T-helper 17 cell (primary cell): ENCODE results near the gene ANAPC16. TPM values are rescaled to one million over a fixed set of nuclear protein-coding genes. Genes with fewer than 3 reads are reported as not detected.
"Not testable (repeated sequence)": the region's sequence is repeated elsewhere in the genome, so short reads cannot be mapped to it uniquely, and the experiment has no call there.

ENCODE experiments used
- ATAC-seq: fragments of 150-1000 bp; cut with Tn5 transposase; 2 replicates; pipeline ENCODE4 v1.10.0; 2021; ENCODE audit warnings: mild to moderate bottlenecking, moderate library complexity
- DNase-seq, 3 donors: peaks; one replicate each; pipeline versions ENCODE4 v3.0.0 to v3.0.0-alpha.2; 2020 to 2021
- H3K9me3 ChIP-seq: one replicate; pipeline ENCODE4 v1.7.0; 2013; ENCODE audit warnings: low read length, mild to moderate bottlenecking; ENCODE audit not compliant: control insufficient read depth, poor library complexity, severe bottlenecking
- H3K27ac Mint-ChIP-seq: one replicate; pipeline ENCODE4 v1.8.0; 2022; ENCODE audit warnings: mild to moderate bottlenecking, moderate library complexity, mixed read lengths
- H3K27me3 Mint-ChIP-seq: one replicate; pipeline ENCODE4 v1.8.0; 2022; ENCODE audit warnings: mixed read lengths
- H3K36me3 Mint-ChIP-seq: one replicate; pipeline ENCODE4 v1.8.0; 2022; ENCODE audit warnings: low read depth, mixed read lengths
- H3K4me1 Mint-ChIP-seq: one replicate; pipeline ENCODE4 v1.8.0; 2022; ENCODE audit warnings: mild to moderate bottlenecking, mixed read lengths
- H3K4me3 Mint-ChIP-seq: one replicate; pipeline ENCODE4 v1.8.0; 2022; ENCODE audit warnings: mild to moderate bottlenecking, moderate library complexity, mixed read lengths
- total RNA-seq, 4 donors: library from RNA in 2 of 4; stranded (reverse) in 2 of 4; gene quantifications; one replicate each; pipeline ENCODE4 v1.2.3 and lab custom pipeline; 2022 to 2026

Gene ANAPC16
- total RNA-seq, 2 donors from 2014 or later, result 69.5 to 85.7 TPM

DNA sequence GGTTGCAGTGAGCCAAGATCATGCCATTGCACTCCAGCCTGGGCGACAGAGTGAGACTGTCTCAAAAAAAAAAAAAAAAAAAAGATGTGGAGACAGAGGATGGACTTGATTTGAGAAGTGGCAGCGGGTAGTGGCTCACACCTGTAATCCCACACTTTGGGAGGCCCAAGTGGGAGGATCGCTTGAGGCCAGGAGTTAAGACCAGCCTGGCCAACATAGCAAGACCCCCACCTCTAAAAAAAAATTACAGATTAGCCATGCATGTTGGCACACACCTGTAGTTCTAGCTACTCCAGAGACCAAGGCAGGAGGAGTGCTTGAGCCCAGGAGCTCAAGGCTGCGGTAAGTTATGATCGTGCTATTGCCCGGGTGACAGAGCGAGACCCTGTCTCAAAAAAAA, 24.6 kb downstream of the ANAPC16 start:
- no peaks in the 10 kb centered on the region for H3K27me3 Mint-ChIP-seq
- no peak overlapping the region for H3K4me3 Mint-ChIP-seq
- no peak for ATAC-seq
- no peak for DNase-seq
- H3K9me3 ChIP-seq, result no peaks in the 10 kb centered on the region
- peaks cover 37% of the 10 kb centered on the region for H3K4me1 Mint-ChIP-seq
- H3K27ac Mint-ChIP-seq, result peak overlapping the region; percentile 85
- H3K36me3 Mint-ChIP-seq, result peaks cover 2% of the 10 kb centered on the region

DNA sequence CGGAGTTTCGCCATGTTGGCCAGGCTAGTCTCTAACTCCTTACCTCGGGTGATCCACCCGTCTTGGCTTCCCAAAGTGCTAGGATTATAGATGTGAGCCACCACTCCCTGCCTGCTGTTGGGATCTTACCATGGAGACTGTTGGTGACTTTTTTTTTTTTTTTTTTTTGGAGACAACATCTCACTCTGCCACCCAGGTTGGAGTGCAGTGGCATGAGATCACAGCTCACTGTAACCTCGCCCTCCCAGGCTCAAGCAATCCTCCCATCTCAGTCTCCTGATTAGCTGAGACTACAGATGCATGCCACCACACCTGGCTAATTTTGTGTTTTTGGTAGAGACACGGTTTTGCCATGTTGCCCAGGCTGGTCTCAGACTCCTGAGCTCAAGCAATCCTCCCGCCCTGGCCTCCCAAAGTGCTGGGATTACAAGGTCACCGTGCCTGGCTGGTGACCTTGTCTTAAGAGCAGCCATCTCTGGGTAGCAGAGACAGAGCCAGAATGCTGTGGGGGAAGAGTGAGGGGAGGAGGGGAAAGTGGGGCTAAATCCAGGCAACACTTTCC, 26.0 kb downstream of the ANAPC16 start:
- Mint-ChIP-seq H3K4me3 (no peak overlapping the region), H3K27ac (no peak overlapping the region), H3K27me3 (no peaks in the 10 kb centered on the region), H3K36me3 (peaks cover under 1% of the 10 kb centered on the region), H3K4me1 (peaks cover 45% of the 10 kb centered on the region)
- ATAC-seq (no peak), DNase-seq (no peak)
- no peaks in the 10 kb centered on the region for H3K9me3 ChIP-seq

DNA sequence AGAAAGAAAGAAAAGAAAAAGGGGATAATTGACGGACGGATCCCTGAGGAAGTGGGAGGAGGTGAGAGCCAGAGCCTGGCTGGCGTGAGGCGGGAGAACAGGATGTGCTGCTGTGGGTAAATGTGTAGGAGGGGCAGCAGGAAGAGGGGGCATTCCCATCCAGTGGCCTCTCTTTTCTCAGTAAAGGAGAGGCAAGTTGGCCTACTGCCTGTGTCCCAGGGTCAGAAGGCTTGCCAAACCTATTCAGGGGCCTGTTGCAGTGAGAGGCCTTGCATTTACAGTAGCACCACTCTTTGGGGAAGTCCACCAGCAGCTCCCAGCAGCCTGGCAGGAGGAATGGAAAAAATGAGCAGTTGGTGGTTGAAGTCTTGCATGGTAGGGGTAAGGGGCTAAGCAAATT, 26.9 kb downstream of the ANAPC16 start:
- H3K9me3 ChIP-seq, result no peaks in the 10 kb centered on the region
- peaks cover 48% of the 10 kb centered on the region for H3K4me1 Mint-ChIP-seq
- DNase-seq (no peak), ATAC-seq (no peak)
- H3K36me3 Mint-ChIP-seq, result no peaks in the 10 kb centered on the region
- no peaks in the 10 kb centered on the region for H3K27me3 Mint-ChIP-seq
- no peak overlapping the region for H3K4me3 Mint-ChIP-seq
- peak overlapping the region; percentile 88 for H3K27ac Mint-ChIP-seq

DNA sequence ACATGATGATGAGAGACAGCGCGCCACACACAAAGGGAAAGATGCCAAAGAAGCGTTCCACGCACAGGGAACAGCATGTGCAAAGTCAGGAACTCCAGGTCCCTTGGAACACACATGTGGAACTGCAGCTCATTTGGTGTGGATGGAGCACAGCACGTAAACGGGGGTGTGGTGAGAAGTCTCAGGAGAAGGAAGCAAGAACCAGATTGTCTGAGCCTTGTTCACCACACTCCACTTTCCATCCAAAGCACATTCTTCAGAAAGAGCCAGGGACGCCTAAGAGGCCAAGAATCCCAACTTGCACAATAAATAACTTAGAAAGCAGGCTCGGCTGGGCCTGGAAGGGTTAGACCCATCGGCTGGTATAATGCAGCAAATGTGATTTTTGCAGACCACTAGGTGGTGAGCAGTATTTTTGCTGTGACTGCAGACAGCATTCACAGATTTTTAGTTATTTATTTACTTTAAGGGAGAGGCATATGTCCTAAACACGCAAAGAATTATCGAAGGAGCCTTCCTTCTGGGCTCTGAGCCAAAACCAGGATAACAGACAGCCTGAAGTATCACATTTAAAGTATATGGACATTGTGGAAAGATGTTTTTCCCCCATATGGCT, 28.1 kb downstream of the ANAPC16 start:
- H3K9me3 ChIP-seq, result no peaks in the 10 kb centered on the region
- no peak for ATAC-seq
- DNase-seq, result no peak
- no peaks in the 10 kb centered on the region for H3K36me3 Mint-ChIP-seq
- H3K4me3 Mint-ChIP-seq, result peak overlapping the region; percentile 57
- H3K27ac Mint-ChIP-seq, result peak overlapping the region; percentile 91
- H3K27me3 Mint-ChIP-seq, result no peaks in the 10 kb centered on the region
- peaks cover 60% of the 10 kb centered on the region for H3K4me1 Mint-ChIP-seq

DNA sequence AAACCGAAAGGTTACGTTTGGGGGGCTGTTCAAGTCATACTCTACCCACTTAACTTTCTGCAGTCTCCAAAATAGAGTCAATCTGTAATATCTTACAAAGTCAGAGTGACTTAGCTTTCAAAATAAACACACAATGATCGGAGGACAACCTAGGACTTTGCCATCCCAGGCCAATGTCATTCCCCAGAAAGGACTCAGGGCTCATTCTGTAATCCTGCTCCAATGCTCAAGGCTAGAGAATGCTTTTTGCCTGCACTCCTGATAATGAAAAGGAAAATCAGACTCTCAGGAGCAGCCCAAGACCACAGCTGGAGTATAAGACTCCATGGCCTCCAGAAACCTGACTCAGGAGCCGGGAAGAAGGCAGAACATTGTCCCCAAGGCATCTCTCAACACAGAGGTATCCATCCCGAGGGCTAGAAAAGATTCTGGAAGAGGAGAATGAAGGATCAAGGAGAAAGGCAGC, 28.8 kb downstream of the ANAPC16 start:
- H3K27me3 Mint-ChIP-seq, result no peaks in the 10 kb centered on the region
- H3K36me3 Mint-ChIP-seq, result no peaks in the 10 kb centered on the region
- no peaks in the 10 kb centered on the region for H3K9me3 ChIP-seq
- DNase-seq (no peak), ATAC-seq (no peak)
- H3K4me1 Mint-ChIP-seq, result peaks cover 60% of the 10 kb centered on the region
- H3K27ac Mint-ChIP-seq, result peak overlapping the region; percentile 91
- H3K4me3 Mint-ChIP-seq, result peak overlapping the region; percentile 57

DNA sequence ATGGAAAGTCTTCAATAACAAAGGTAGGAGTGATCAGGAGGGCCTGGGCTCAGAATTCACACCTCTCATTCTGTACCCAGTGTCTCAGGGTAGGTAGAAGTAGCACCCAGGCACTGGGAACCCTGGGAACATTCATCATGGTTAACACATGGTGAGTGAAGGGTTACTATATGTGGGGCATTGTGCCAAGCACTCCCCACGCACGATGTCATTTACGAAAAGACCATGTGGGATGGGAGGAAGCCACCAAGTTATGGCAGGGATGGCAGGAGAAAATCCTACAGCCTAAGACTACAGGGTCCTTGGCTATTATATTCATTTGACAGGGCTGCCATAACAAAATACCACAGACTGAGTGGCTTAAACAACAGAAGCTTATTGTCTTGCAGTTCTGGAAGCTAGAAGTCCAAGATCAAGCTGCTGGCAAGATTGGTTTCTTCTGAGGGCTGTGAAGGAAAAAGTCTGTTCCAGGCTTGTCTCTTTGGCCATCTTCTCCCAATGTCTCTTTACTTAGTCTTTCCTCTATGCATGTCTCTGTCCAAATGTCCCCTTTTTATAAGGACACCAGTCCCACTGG, 30.2 kb downstream of the ANAPC16 start:
- Mint-ChIP-seq H3K36me3 (no peaks in the 10 kb centered on the region), H3K4me1 (peaks cover 63% of the 10 kb centered on the region), H3K27me3 (no peaks in the 10 kb centered on the region), H3K27ac (peak overlapping the region; percentile 91), H3K4me3 (no peak overlapping the region)
- ATAC-seq (no peak), DNase-seq (no peak)
- H3K9me3 ChIP-seq, result no peaks in the 10 kb centered on the region

DNA sequence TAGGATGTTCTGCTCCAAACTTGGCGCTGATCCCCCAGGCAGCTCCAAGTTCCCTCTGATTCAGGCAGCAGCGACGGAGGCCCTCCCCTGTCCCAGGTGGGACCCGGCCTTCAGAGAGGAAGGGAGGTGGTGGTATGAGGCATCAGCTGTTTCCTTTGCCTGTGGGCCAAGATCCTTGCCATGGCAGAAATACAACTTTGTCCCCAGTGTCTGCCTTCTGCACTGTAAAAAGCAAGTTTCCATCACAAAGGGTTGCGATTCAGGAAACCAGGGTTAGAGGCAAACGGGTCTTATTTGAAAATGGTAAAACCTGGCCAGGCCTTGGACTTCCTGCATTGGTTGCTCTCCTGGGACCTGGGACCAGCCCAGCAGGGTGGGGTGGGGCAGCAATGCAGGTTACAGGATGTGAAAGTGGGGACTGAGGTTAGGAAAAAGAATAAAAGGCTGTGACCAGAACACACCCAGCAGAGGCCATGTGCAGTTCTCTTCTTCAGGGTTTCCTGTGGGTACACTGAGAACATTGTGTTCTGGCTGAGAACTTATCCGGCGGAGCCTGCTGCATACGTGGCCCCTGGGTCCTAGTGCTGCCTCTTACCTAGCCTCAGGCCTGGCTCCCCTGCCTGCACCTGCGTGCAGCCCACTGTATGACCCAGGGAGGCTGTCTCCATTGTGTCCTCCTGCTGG, 32.8 kb downstream of the ANAPC16 start:
- peaks cover 58% of the 10 kb centered on the region for H3K4me1 Mint-ChIP-seq
- H3K4me3 Mint-ChIP-seq, result peak overlapping the region; percentile 85
- H3K9me3 ChIP-seq, result no peaks in the 10 kb centered on the region
- DNase-seq, result peak in 2 of 3 donors; percentile 40 to 51
- peak overlapping the region; percentile 91 for H3K27ac Mint-ChIP-seq
- H3K27me3 Mint-ChIP-seq, result no peaks in the 10 kb centered on the region
- peak; percentile 94 for ATAC-seq
- no peaks in the 10 kb centered on the region for H3K36me3 Mint-ChIP-seq

DNA sequence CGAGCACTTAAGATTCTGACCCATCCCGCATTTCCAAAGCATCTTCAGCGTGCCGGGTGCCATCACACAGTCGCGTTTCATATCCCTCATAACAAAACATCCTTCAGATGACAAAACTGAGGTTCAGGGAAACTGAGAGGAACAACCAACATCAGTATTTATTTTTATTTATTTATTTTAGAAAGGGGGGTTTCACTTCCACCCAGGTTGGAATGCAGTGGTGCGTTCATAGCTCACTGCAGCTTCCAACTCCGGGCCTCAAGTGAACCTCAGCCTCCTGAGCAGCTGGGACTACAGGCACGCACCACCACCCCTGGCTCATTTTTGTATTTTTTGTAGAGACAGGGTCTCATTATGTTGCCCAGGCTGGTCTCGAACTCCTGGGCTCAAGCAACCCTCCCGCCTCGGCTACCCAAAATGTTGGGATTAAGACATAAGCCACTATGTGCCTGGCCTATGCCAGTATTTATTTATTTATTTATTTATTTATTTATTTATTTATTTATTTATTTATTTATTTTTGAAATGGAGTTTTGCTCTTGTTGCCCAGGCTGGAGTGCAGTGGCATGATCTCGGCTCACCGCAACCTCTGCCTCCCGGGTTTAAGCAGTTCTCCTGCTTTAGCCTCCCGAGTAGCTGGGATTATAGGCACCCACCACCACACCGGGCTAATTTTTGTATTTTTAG, 33.5 kb downstream of the ANAPC16 start:
- H3K27me3 Mint-ChIP-seq, DNase-seq, H3K9me3 ChIP-seq, H3K36me3 Mint-ChIP-seq, ATAC-seq: not testable (repeated sequence)
- peak overlapping the region; percentile 85 for H3K4me3 Mint-ChIP-seq
- H3K27ac Mint-ChIP-seq, result peak overlapping the region; percentile 91
- H3K4me1 Mint-ChIP-seq, result peaks cover 55% of the 10 kb centered on the region

DNA sequence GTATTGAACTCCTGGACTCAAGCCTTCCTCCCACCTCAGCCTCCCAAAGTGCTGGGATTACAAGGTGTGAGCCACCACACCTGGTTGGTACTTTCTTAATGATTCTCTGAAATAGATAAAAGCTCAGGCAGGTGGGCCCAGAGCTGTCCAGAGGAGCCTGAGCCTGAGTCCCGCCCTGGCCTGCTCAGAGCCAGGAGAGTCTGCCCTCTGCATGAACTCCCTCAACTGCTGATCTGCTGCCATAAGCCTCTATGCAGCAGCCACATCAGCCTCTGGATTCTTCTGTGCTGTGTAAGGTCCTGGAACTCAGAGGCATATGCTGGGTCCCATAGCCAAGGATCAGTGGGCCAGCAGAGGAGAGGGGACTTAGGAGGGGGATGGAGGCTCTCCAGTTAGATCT, 34.9 kb downstream of the ANAPC16 start:
- DNase-seq (no peak), ATAC-seq (no peak)
- H3K27me3 Mint-ChIP-seq, result no peaks in the 10 kb centered on the region
- H3K27ac Mint-ChIP-seq, result peak overlapping the region; percentile 81
- H3K4me3 Mint-ChIP-seq, result peak overlapping the region; percentile 77
- H3K36me3 Mint-ChIP-seq, result no peaks in the 10 kb centered on the region
- H3K9me3 ChIP-seq, result no peaks in the 10 kb centered on the region
- peaks cover 52% of the 10 kb centered on the region for H3K4me1 Mint-ChIP-seq

DNA sequence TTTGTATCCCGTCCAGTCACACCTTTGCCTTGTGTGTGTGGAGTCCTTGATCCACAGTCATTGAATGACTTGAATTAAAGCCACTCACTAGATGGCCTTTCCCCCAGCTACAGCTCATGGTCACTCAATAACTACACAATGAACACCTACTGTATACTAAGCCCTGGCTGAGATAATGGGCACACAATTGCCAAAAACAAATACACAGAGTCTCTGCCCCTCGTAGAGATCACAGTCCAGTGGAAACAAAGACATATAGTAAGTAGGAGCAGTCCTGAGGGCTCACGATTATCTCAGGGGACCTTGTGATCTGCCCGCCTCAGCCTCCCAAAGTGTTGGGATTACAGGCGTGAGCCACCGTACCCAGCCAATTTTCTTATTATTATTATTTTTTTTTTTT, 35.8 kb downstream of the ANAPC16 start:
- Mint-ChIP-seq H3K27me3 (no peaks in the 10 kb centered on the region), H3K4me1 (peaks cover 51% of the 10 kb centered on the region), H3K4me3 (no peak overlapping the region), H3K27ac (peak overlapping the region; percentile 70), H3K36me3 (no peaks in the 10 kb centered on the region)
- ATAC-seq (no peak), DNase-seq (no peak)
- H3K9me3 ChIP-seq, result no peaks in the 10 kb centered on the region

DNA sequence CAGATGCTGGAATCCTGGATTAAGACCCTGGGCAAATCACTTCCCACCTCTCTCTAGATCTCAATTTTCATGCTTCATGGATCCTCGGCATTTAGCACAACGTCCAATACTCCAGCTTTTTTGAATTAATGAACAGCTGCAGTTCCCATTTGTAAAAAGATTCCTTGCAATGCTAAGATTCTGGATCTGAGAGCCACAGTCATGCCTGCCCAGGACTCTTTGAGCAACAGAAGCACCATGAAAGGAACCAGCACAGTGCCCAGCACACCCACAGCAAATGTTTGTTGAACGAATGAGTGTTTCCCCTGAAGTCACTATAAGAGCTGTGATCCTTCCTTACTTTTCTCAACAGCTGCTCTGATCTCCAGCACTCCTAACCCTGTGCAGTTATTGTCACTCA, 37.2 kb downstream of the ANAPC16 start:
- H3K4me1 Mint-ChIP-seq, result peaks cover 49% of the 10 kb centered on the region
- H3K27ac Mint-ChIP-seq, result peak overlapping the region; percentile 16

DNA sequence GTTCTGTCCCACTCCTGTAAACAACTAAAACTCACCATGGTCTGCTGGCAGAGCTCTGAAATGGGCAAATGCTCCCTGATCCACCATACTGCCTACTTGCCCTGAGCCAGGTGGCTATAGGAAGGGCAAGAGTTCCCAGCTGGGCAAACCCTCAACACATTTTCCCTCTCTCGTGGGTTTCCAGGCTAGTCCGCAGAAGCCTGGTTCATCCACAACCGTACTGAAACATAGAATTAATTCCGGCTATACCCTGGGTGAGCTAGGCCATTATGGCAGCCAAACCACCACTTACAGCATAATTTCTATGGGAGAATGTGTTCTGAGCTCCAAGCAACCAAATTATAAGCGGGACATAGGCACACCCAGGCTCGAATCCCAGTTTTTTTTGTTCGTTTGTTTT, 37.8 kb downstream of the ANAPC16 start:
- Mint-ChIP-seq H3K27ac (peak overlapping the region; percentile 16), H3K36me3 (no peaks in the 10 kb centered on the region), H3K27me3 (no peaks in the 10 kb centered on the region), H3K4me3 (no peak overlapping the region), H3K4me1 (peaks cover 45% of the 10 kb centered on the region)
- DNase-seq (no peak), ATAC-seq (no peak)
- no peaks in the 10 kb centered on the region for H3K9me3 ChIP-seq

More for the DNA sequence above, 37.2 kb downstream of the ANAPC16 start:
- H3K4me3 Mint-ChIP-seq, result no peak overlapping the region
- no peaks in the 10 kb centered on the region for H3K36me3 Mint-ChIP-seq
- DNase-seq (no peak), ATAC-seq (no peak)
- H3K9me3 ChIP-seq, result no peaks in the 10 kb centered on the region
- H3K27me3 Mint-ChIP-seq, result no peaks in the 10 kb centered on the region
